Lung (tissue), 12 donors: ENCODE data around the gene ADGRL2. TPM values are rescaled to one million over a fixed set of nuclear protein-coding genes. Genes with fewer than 3 reads are reported as not detected.

Experiments used
- ATAC-seq: fragments of 200-7000 bp; cut with Tn5 transposase; one replicate; pipeline ENCODE4 v1.9.1; 2020; ENCODE audit warnings: moderate number of reproducible peaks; ENCODE audit not compliant: insufficient read depth, low FRiP score
- DNase-seq, 3 donors: peaks; one replicate each; pipeline ENCODE4 v3.0.0-alpha.2; 2013 to 2017
- H3K27ac ChIP-seq, 2 donors: one replicate each; pipeline ENCODE4 v1.5.1; 2013; ENCODE audit warnings: mild to moderate bottlenecking in 2 of 2, moderate library complexity in 2 of 2, control low read depth in 1 of 2, inconsistent platforms in 1 of 2, low read depth in 1 of 2, low read length in 1 of 2
- H3K27me3 ChIP-seq, 3 donors: one replicate each; pipeline ENCODE4 v1.5.1; 2013; ENCODE audit warnings: low read length in 2 of 3; ENCODE audit not compliant: control insufficient read depth in 3 of 3, insufficient read depth in 3 of 3
- H3K36me3 ChIP-seq, 4 donors: one replicate each; pipeline ENCODE4 v1.5.1; 2013; ENCODE audit warnings: low read length in 4 of 4, mild to moderate bottlenecking in 1 of 4, moderate library complexity in 1 of 4; ENCODE audit not compliant: control insufficient read depth in 4 of 4, insufficient read depth in 4 of 4
- H3K4me1 ChIP-seq, 5 donors: one replicate each; pipeline ENCODE4 v1.5.1; 2013; ENCODE audit warnings: low read length in 5 of 5, mild to moderate bottlenecking in 2 of 5, moderate library complexity in 1 of 5; ENCODE audit not compliant: control insufficient read depth in 5 of 5, insufficient read depth in 5 of 5
- H3K4me3 ChIP-seq: one replicate; pipeline ENCODE4 v1.5.1; 2013; ENCODE audit warnings: mild to moderate bottlenecking, control low read depth, moderate library complexity
- H3K9ac ChIP-seq, 2 donors: one replicate each; pipeline ENCODE4 v1.5.1; 2013; ENCODE audit warnings: low read length in 2 of 2, control low read depth in 1 of 2; ENCODE audit not compliant: insufficient read depth in 1 of 2
- H3K9me3 ChIP-seq, 4 donors: one replicate each; pipeline ENCODE4 v1.5.1; 2013; ENCODE audit warnings: low read length in 3 of 4, mild to moderate bottlenecking in 1 of 4, moderate library complexity in 1 of 4; ENCODE audit not compliant: control insufficient read depth in 4 of 4, insufficient read depth in 3 of 4
- WGBS, 2 donors: extraction: QIAGEN DNeasy Blood & Tissue Kit; methylation state at CpG; one replicate each; pipeline ENCODE4 v1.1.7; 2013; 5-methylcytosine and 5-hydroxymethylcytosine counted together
- polyA plus RNA-seq, 2 donors: library from polyadenylated mRNA; stranded (reverse); fragments of 200-250 nt; gene quantifications; one replicate each; pipeline ENCODE4 v1.2.1, GENCODE V29; 2013
- total RNA-seq, 2 donors: library from RNA; depleted of rRNA in 1 of 2; stranded (reverse); fragments of >200 nt in 1 of 2; gene quantifications; one replicate each; pipeline ENCODE4 v1.2.1, GENCODE V29; 2014 to 2021
- TF ChIP-seq, protein P1 (sequence below): IDR thresholded peaks from 2 replicates; pipeline ENCODE4 v1.5.1; 2012; ENCODE audit warnings: mild to moderate bottlenecking; ENCODE audit errors: control extremely low read depth, extremely low read depth
- donor health status: control.
- donor health status: control.
- donor health status: Bipolar disorder and iron deficiency.
- donor health status: healthy.
- donor health status: DM: yes; HTN: yes; CAD: no.

The ADGRL2 gene
- total and polyA plus RNA-seq, 4 donors, result 32.5 to 421 (median 72.1) TPM

- peaks cover 0 to 6% (median 0%) of the 10 kb centered on the region in 4 donors for H3K36me3 ChIP-seq
- no peak overlapping the region for H3K9ac ChIP-seq
- H3K27me3 ChIP-seq, result no peaks in the 10 kb centered on the region
- WGBS, 2 donors, result 46 to 57% methylated on average over 2 of the region's 2 CpGs
- H3K9me3 ChIP-seq, result peaks cover 0 to 3% (median 0%) of the 10 kb centered on the region in 4 donors
- ATAC-seq, result no peak
- DNase-seq, result peak in 1 of 3 donors; percentile 35
- no peak overlapping the region for H3K27ac ChIP-seq
- peaks cover 0 to 34% (median 5%) of the 10 kb centered on the region in 5 donors for H3K4me1 ChIP-seq
- no peak overlapping the region for H3K4me3 ChIP-seq
- TF ChIP-seq, protein P1, sequence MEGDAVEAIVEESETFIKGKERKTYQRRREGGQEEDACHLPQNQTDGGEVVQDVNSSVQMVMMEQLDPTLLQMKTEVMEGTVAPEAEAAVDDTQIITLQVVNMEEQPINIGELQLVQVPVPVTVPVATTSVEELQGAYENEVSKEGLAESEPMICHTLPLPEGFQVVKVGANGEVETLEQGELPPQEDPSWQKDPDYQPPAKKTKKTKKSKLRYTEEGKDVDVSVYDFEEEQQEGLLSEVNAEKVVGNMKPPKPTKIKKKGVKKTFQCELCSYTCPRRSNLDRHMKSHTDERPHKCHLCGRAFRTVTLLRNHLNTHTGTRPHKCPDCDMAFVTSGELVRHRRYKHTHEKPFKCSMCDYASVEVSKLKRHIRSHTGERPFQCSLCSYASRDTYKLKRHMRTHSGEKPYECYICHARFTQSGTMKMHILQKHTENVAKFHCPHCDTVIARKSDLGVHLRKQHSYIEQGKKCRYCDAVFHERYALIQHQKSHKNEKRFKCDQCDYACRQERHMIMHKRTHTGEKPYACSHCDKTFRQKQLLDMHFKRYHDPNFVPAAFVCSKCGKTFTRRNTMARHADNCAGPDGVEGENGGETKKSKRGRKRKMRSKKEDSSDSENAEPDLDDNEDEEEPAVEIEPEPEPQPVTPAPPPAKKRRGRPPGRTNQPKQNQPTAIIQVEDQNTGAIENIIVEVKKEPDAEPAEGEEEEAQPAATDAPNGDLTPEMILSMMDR, result no peak
Measured at GRCh38 chr1:81805537-81806431, 5.0 kb downstream of the ADGRL2 start.

GRCh38 chr1:81806432-81806770 is 5.7 kb downstream of the ADGRL2 start:
- peaks cover 0 to 6% (median 0%) of the 10 kb centered on the region in 4 donors for H3K36me3 ChIP-seq
- whole genome bisulfite sequencing, 2 donors, result 59 to 60% methylated on average over 2 of the region's 2 CpGs
- H3K4me1 ChIP-seq, result peaks cover 2 to 34% (median 7%) of the 10 kb centered on the region in 5 donors
- H3K9me3 ChIP-seq, result peaks cover 0 to 3% (median 0%) of the 10 kb centered on the region in 4 donors
- ATAC-seq (no peak), DNase-seq (no peak)
- no peaks in the 10 kb centered on the region for H3K27me3 ChIP-seq
- no peak overlapping the region for H3K9ac ChIP-seq
- no peak overlapping the region for H3K4me3 ChIP-seq
- TF ChIP-seq, protein P1, result no peak
- H3K27ac ChIP-seq, result no peak overlapping the region

DNA sequence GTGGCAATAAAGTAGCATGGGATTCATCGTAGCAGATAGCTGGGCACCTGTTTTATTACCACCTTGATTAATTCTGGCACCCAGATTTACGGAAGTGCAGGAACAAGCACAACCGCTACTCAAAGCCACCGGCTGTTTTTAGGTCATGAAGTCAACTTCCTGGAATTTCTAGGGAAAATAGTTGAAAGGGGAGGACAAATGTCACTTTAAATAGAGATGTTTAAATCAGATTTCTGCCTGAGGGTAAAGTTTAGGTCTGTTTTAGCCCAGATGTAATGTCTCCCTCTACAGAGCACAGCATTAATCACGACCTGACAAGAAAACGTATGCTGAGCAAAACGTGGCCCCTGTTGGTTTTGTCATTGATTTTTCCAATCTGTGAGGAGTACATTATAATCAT is 8.0 kb downstream of the ADGRL2 start:
- Histone ChIP-seq H3K36me3 (no peaks in the 10 kb centered on the region), H3K27ac (peak overlapping the region in 1 of 2 donors; percentile 21), H3K4me3 (no peak overlapping the region), H3K9me3 (no peaks in the 10 kb centered on the region), H3K9ac (no peak overlapping the region), H3K27me3 (no peaks in the 10 kb centered on the region), H3K4me1 (peaks cover 0 to 54% (median 9%) of the 10 kb centered on the region in 5 donors)
- ATAC-seq, result no peak
- 29 to 38% methylated on average over 7 of the region's 7 CpGs for WGBS, 2 donors
- peak in 1 of 3 donors; percentile 48 for DNase-seq
- TF ChIP-seq, protein P1, result no peak
